HepG2 (cell line): Measurements from ENCODE around the gene SERPINA9. TPM values are rescaled to one million over a fixed set of nuclear protein-coding genes. Genes with fewer than 3 reads are reported as not detected.

Source experiments
- CENPT ChIP-seq: sonication (generic); formaldehyde crosslinking; IDR thresholded peaks from 2 replicates; pipeline ENCODE4 v1.8.0; 2022; ENCODE audit warnings: low read depth, mild to moderate bottlenecking, moderate library complexity, missing genetic modification reagents
- HINFP ChIP-seq: sonication (generic); formaldehyde crosslinking; IDR thresholded peaks from 2 replicates; pipeline ENCODE4 v1.4.0; 2020; ENCODE audit warnings: low read depth, mild to moderate bottlenecking, missing genetic modification reagents
- KAT8 ChIP-seq: IDR thresholded peaks from 2 replicates; pipeline ENCODE4 v1.6.1; 2016; ENCODE audit warnings: missing genetic modification reagents, missing compliant biosample characterization
- PHF21A ChIP-seq: sonication (generic); formaldehyde crosslinking; IDR thresholded peaks from 2 replicates; pipeline ENCODE4 v1.5.0; 2020; ENCODE audit warnings: mild to moderate bottlenecking, missing genetic modification reagents
- ZBTB20 ChIP-seq: sonication (generic); formaldehyde crosslinking; IDR thresholded peaks from 2 replicates; pipeline ENCODE4 v1.8.1; 2023; ENCODE audit warnings: missing genetic modification reagents, low read depth, mild to moderate bottlenecking, borderline replicate concordance
- ZNF281 ChIP-seq: sonication (generic); formaldehyde crosslinking; IDR thresholded peaks from 2 replicates; pipeline ENCODE4 v1.4.0; 2020; ENCODE audit warnings: missing genetic modification reagents, borderline replicate concordance
- ZNF329 ChIP-seq: sonication (generic); formaldehyde crosslinking; IDR thresholded peaks from 2 replicates; pipeline ENCODE4 v1.9.0; 2021; ENCODE audit warnings: low read depth, mild to moderate bottlenecking, missing genetic modification reagents
- ZNF709 ChIP-seq: sonication (generic); formaldehyde crosslinking; IDR thresholded peaks from 2 replicates; pipeline ENCODE4 v1.5.0; 2020; ENCODE audit warnings: mild to moderate bottlenecking, missing genetic modification reagents
- ZNF83 ChIP-seq: sonication (generic); formaldehyde crosslinking; IDR thresholded peaks from 2 replicates; pipeline ENCODE4 v1.4.0; 2020; ENCODE audit warnings: missing genetic modification reagents, mild to moderate bottlenecking, borderline replicate concordance
- polyA plus RNA-seq, 8 experiments: library from polyadenylated mRNA; depleted of rRNA in 3 of 8; stranded (reverse) in 7 of 8; unstranded in 1 of 8; fragments of >200 nt; fragmentation: Illumina TruSeq in 4 of 8; extraction: Trizol in 4 of 8; gene quantifications; 2 replicates each; pipeline versions ENCODE4 v1.2.1 to v1.2.3, GENCODE V29; 2011 to 2016; ENCODE audit warnings: low read depth in 4 of 8, missing spikeins in 1 of 8, mixed read lengths in 1 of 8; ENCODE audit not compliant: insufficient read depth in 1 of 8
- total RNA-seq, 5 experiments: library from RNA; depleted of rRNA; stranded (reverse); fragments of >200 nt; fragmentation: Illumina TruSeq; extraction: Trizol; gene quantifications; 2 replicates each; pipeline ENCODE4 v1.2.3, GENCODE V29; 2016; ENCODE audit warnings: low read depth in 1 of 5

SERPINA9 gene
- total and polyA plus RNA-seq, 2 of the 13 experiments (the other 11 are each of a cell fraction or from before 2014, with no cell fraction given), result 0.21 TPM; not detected in 1

- no peak for TF ChIP-seq ZNF281
- no peak for TF ChIP-seq ZBTB20
- 0 out of 2 replicates have a peak, but pooled peaks have one; percentile 29 for TF ChIP-seq PHF21A (CRISPR knock-in tag)
- TF ChIP-seq CENPT, result no peak
- TF ChIP-seq ZNF709 (CRISPR knock-in tag), result peak; percentile 35; the same call in 1 of the 2 replicates
- TF ChIP-seq HINFP (CRISPR knock-in tag), result 0 out of 2 replicates have a peak, but pooled peaks have one; percentile 33
- 0 out of 2 replicates have a peak, but pooled peaks have one; percentile 31 for TF ChIP-seq KAT8 (CRISPR knock-in tag)
- 0 out of 2 replicates have a peak, but pooled peaks have one; percentile 42 for TF ChIP-seq ZNF329 (CRISPR knock-in tag)
- TF ChIP-seq ZNF83 (CRISPR knock-in tag), result no peak
- TF ChIP-seq, all 625 proteins: peak for 43
These were observed 52.4 kb downstream of the SERPINA9 start (continued) for GRCh38 chr14:94423453-94424056.
